ENCODE results near the gene NEDD4.

- TF ChIP-seq CTCF (IDR thresholded peaks at IDR 0.05) (no peak), JUN (IDR thresholded peaks at IDR 0.05) (no peak), RCOR1 (IDR thresholded peaks at IDR 0.05; ENCODE audit: low read depth, low read length) (no peak), POLR2A (IDR thresholded peaks at IDR 0.05; ENCODE audit: low read length) (no peak), HDAC2 (IDR thresholded peaks at IDR 0.05) (no peak), ESRRA (IDR thresholded peaks at IDR 0.05; ENCODE audit: borderline replicate concordance, low read length) (no peak), RAD21 (conservative IDR thresholded peaks at IDR 0.05 in 1 of 2, IDR thresholded peaks at IDR 0.05 in 1 of 2) (no peak), RFX5 (IDR thresholded peaks at IDR 0.05) (no peak), NFE2L2 (conservative IDR thresholded peaks at IDR 0.05; ENCODE audit: low read length) (no peak), HOXB5 (CRISPR knock-in tag; IDR thresholded peaks at IDR 0.05) (no peak)
- TF ChIP-seq, protein P1, sequence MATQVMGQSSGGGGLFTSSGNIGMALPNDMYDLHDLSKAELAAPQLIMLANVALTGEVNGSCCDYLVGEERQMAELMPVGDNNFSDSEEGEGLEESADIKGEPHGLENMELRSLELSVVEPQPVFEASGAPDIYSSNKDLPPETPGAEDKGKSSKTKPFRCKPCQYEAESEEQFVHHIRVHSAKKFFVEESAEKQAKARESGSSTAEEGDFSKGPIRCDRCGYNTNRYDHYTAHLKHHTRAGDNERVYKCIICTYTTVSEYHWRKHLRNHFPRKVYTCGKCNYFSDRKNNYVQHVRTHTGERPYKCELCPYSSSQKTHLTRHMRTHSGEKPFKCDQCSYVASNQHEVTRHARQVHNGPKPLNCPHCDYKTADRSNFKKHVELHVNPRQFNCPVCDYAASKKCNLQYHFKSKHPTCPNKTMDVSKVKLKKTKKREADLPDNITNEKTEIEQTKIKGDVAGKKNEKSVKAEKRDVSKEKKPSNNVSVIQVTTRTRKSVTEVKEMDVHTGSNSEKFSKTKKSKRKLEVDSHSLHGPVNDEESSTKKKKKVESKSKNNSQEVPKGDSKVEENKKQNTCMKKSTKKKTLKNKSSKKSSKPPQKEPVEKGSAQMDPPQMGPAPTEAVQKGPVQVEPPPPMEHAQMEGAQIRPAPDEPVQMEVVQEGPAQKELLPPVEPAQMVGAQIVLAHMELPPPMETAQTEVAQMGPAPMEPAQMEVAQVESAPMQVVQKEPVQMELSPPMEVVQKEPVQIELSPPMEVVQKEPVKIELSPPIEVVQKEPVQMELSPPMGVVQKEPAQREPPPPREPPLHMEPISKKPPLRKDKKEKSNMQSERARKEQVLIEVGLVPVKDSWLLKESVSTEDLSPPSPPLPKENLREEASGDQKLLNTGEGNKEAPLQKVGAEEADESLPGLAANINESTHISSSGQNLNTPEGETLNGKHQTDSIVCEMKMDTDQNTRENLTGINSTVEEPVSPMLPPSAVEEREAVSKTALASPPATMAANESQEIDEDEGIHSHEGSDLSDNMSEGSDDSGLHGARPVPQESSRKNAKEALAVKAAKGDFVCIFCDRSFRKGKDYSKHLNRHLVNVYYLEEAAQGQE (IDR thresholded peaks at IDR 0.05), result no peak
Measured at GRCh38 chr15:55780292-55780691, 213.1 kb downstream of the NEDD4 start.

Data from A549 (cell line).